ENCODE data around the gene MT1M. TPM values are rescaled to one million over a fixed set of nuclear protein-coding genes. Genes with fewer than 3 reads are reported as not detected.
A peak's percentile ranks its signal among the peaks of the same experiment; 100 is the strongest.

Gene MT1M
- polyA plus RNA-seq, 2 of the 4 experiments (the other 2 are of a cell fraction), result not detected

- ChIA-PET POLR2A (interaction anchor here (0.9 kb wide), 1 partner anchor 45 kb away, joined by 3 read pairs; no protein-coding TSS in a partner anchor), CTCF (interaction anchor here (1.2 to 25.6 kb wide), 3 partner anchors 13 to 64 kb away, joined by 3 to 340 read pairs (median 36); partner anchors contain the start of genes MT1E and MT2A)
- TF ChIP-seq CBX2 (IDR thresholded peaks at IDR 0.05; ENCODE audit: borderline replicate concordance, low read depth) (no peak), GATA3 (IDR thresholded peaks at IDR 0.05; ENCODE audit: borderline replicate concordance) (no peak), HOXB13 (CRISPR knock-in tag; IDR thresholded peaks at IDR 0.05; ENCODE audit: low read depth) (no peak), MAX (IDR thresholded peaks at IDR 0.05) (peak; percentile 48; the same call in 1 of the 2 replicates), USF2 (IDR thresholded peaks at IDR 0.05) (no peak), RNF2 (IDR thresholded peaks at IDR 0.05; ENCODE audit: borderline replicate concordance, low read depth) (no peak), TP53 (CRISPR knock-in tag; IDR thresholded peaks at IDR 0.05) (no peak), JUNB (IDR thresholded peaks at IDR 0.05) (no peak), NPAS2 (CRISPR knock-in tag; IDR thresholded peaks at IDR 0.05; ENCODE audit: borderline replicate concordance) (no peak), TFCP2L1 (CRISPR knock-in tag; IDR thresholded peaks at IDR 0.05) (no peak), POLR2A (IDR thresholded peaks at IDR 0.05; ENCODE audit: low read length) (peak; percentile 45)
- H3K4me2 ChIP-seq, result peak within 1 kb of the TSS; percentile 71
- peak within 1 kb of the TSS; percentile 43 for H3K4me3 ChIP-seq
- peak; percentile 68 to 77; a peak in 5 of 6 replicates for ATAC-seq
- no peak for FAIRE-seq
- 48% methylated on average over 60 of the region's 68 CpGs for WGBS (ENCODE audit: missing lambda C conversion rate)
- H3K27ac ChIP-seq, result peak within 1 kb of the TSS; percentile 51 to 83; a peak in 5 of 6 replicates
- H3K9me3 ChIP-seq, result no peaks in the 10 kb centered on the region
- 0 out of 3 replicates have a peak, but pooled peaks cover 3% of the 10 kb centered on the region for H3K4me1 ChIP-seq
- peak; percentile 23 to 40 for DNase-seq (ENCODE audit: low read depth in 1 of 2, low spot score in 1 of 2)
Observed at GRCh38 chr16:56637814-56638750, 5.6 kb downstream of the MT1M start, which contains the start of gene MT1A. TSS of gene MT1A (plus strand) at chr16:56638666. CDS start at chr16:56638739, 73 bp downstream.

- no peak for FAIRE-seq
- POLR2A ChIA-PET, result interaction anchor here (1.4 kb wide), 1 partner anchor 31 kb away, joined by 4 read pairs; the partner anchor contains the start of gene MT2A
- TF ChIP-seq PBX3 (IDR thresholded peaks at IDR 0.05), result no peak
- CTCF ChIA-PET, result interaction anchor here (1.2 to 25.6 kb wide), 7 partner anchors 8 to 125 kb away, joined by 3 to 340 read pairs (median 5); partner anchors contain the start of genes MT1E and MT2A
- Histone ChIP-seq H3K9me3 (no peaks in the 10 kb centered on the region), H3K4me2 (peak overlapping the region; percentile 71), H3K4me3 (peak overlapping the region; percentile 43; the same call in 1 of the 3 replicates), H3K27ac (peak overlapping the region; percentile 46 to 83; a peak in 3 of 6 replicates), H3K4me1 (peaks cover 8% of the 10 kb centered on the region; the same call in 2 of the 3 replicates)
- WGBS (ENCODE audit: missing lambda C conversion rate), result 15% methylated on average over 1 of the region's 1 CpG
- ATAC-seq, result no peak
- DNase-seq (ENCODE audit: low read depth in 1 of 2, low spot score in 1 of 2), result no peak
Observed at GRCh38 chr16:56639045-56639444, 6.6 kb downstream of the MT1M start.

GRCh38 chr16:56640076-56640475, 7.6 kb downstream of the MT1M start:
- Histone ChIP-seq H3K27ac (no peak overlapping the region), H3K4me3 (no peak overlapping the region), H3K4me1 (peaks cover 10% of the 10 kb centered on the region; the same call in 2 of the 3 replicates), H3K4me2 (no peak overlapping the region), H3K9me3 (no peaks in the 10 kb centered on the region)
- TF ChIP-seq REST (IDR thresholded peaks at IDR 0.05) (no peak), RNF2 (IDR thresholded peaks at IDR 0.05; ENCODE audit: borderline replicate concordance, low read depth) (no peak), SMC3 (IDR thresholded peaks at IDR 0.05) (no peak), ELK1 (IDR thresholded peaks at IDR 0.05; ENCODE audit: low read depth, low read length) (no peak), MAZ (IDR thresholded peaks at IDR 0.05; ENCODE audit: borderline replicate concordance, low read depth, low read length) (no peak), HOXB5 (CRISPR knock-in tag; IDR thresholded peaks at IDR 0.05) (no peak), ZNF302 (CRISPR knock-in tag; IDR thresholded peaks at IDR 0.05) (no peak), BCL3 (IDR thresholded peaks at IDR 0.05) (no peak), FOSL2 (IDR thresholded peaks at IDR 0.05) (no peak), FOSL2 (CRISPR knock-in tag; IDR thresholded peaks at IDR 0.05) (no peak)
- ChIA-PET POLR2A (interaction anchor here (1.4 kb wide), 1 partner anchor 32 kb away, joined by 4 read pairs; the partner anchor contains the start of gene MT2A), CTCF (interaction anchor here (1.2 to 25.6 kb wide), 7 partner anchors 9 to 126 kb away, joined by 3 to 340 read pairs (median 5); partner anchors contain the start of gene MT2A)
- WGBS (ENCODE audit: missing lambda C conversion rate), result 71% methylated on average over 1 of the region's 1 CpG
- DNase-seq (ENCODE audit: low read depth in 1 of 2, low spot score in 1 of 2), result no peak
- no peak for FAIRE-seq
- no peak for ATAC-seq
